ENCODE data around the gene ARID1B.

DNA sequence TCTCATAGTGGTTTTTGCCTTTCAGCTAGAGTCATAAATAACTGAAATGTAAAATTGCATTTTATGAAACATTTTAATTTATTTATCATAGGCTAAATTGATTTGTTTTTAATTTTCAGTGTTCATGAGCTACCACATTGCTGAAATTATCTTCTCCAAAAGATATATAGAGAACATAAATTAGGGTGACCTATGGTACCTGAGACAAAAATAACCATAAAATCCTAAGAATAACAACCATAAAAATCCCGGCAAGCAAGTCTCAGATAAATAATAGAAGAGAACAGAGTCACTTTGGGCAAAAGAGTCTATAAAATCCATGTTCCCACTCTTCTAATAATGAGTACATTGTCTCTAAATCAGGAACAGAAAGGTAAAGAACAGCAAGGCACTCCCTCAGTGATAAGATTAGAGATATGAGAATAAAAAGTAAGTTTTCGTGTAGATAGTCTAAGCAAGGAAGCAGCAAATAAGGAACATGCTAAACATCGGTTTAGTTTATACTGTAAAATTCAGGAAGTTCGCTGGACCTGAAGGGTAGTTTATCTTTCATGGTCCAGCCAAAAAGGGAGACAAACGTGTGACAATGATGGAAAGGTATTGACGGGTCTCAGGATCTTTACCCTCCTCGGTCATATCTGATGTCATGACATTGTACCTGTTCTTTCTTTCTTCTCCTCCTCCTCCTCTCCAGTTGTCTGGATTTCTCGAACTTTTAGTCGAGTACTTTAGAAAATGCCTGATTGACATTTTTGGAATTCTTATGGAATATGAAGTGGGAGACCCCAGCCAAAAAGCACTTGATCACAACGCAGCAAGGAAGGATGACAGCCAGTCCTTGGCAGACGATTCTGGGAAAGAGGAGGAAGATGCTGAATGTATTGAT is 428.5 kb downstream of the ARID1B start:
- TF ChIP-seq, protein P1, sequence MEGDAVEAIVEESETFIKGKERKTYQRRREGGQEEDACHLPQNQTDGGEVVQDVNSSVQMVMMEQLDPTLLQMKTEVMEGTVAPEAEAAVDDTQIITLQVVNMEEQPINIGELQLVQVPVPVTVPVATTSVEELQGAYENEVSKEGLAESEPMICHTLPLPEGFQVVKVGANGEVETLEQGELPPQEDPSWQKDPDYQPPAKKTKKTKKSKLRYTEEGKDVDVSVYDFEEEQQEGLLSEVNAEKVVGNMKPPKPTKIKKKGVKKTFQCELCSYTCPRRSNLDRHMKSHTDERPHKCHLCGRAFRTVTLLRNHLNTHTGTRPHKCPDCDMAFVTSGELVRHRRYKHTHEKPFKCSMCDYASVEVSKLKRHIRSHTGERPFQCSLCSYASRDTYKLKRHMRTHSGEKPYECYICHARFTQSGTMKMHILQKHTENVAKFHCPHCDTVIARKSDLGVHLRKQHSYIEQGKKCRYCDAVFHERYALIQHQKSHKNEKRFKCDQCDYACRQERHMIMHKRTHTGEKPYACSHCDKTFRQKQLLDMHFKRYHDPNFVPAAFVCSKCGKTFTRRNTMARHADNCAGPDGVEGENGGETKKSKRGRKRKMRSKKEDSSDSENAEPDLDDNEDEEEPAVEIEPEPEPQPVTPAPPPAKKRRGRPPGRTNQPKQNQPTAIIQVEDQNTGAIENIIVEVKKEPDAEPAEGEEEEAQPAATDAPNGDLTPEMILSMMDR (IDR thresholded peaks at IDR 0.05; ENCODE audit: low read length) = no peak
- TF ChIP-seq EZH2 (optimal IDR thresholded peaks at IDR 0.05; ENCODE audit: low read depth, low read length) (no peak), EZH2phosphoT487 (IDR thresholded peaks at IDR 0.05; ENCODE audit: low read length) (no peak)

All from MM.1S (cell line).